ENCODE results near the gene USP20.
A peak's percentile ranks its signal among the peaks of the same experiment; 100 is the strongest.

Gene USP20

GRCh38 chr9:129885018-129885669 lies 49.9 kb downstream of the USP20 start:
- peak overlapping the region; percentile 32 for H3K4me3 ChIP-seq (ENCODE audit: insufficient read depth, low read length, poor library complexity, severe bottlenecking)
- no peaks in the 10 kb centered on the region for H3K79me2 ChIP-seq (ENCODE audit: insufficient read depth, low read length)
- no peak for TF ChIP-seq EZH2phosphoT487 (conservative IDR thresholded peaks at IDR 0.05; ENCODE audit: low read length)
- TF ChIP-seq, protein P1, sequence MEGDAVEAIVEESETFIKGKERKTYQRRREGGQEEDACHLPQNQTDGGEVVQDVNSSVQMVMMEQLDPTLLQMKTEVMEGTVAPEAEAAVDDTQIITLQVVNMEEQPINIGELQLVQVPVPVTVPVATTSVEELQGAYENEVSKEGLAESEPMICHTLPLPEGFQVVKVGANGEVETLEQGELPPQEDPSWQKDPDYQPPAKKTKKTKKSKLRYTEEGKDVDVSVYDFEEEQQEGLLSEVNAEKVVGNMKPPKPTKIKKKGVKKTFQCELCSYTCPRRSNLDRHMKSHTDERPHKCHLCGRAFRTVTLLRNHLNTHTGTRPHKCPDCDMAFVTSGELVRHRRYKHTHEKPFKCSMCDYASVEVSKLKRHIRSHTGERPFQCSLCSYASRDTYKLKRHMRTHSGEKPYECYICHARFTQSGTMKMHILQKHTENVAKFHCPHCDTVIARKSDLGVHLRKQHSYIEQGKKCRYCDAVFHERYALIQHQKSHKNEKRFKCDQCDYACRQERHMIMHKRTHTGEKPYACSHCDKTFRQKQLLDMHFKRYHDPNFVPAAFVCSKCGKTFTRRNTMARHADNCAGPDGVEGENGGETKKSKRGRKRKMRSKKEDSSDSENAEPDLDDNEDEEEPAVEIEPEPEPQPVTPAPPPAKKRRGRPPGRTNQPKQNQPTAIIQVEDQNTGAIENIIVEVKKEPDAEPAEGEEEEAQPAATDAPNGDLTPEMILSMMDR (IDR thresholded peaks at IDR 0.05; ENCODE audit: insufficient read depth, low read length, poor library complexity, severe bottlenecking): peak; percentile 16
- H3K27ac ChIP-seq (ENCODE audit: low read depth, low read length): peak overlapping the region; percentile 97
- peaks cover 4% of the 10 kb centered on the region; the same call in 1 of the 2 replicates for H3K36me3 ChIP-seq (ENCODE audit: low read length)
- peak overlapping the region; percentile 69 for H3K4me2 ChIP-seq (ENCODE audit: low read depth, low read length, poor library complexity, severe bottlenecking)
- H3K27me3 ChIP-seq (ENCODE audit: low read length): no peaks in the 10 kb centered on the region
- peak overlapping the region; percentile 64 for H3K9ac ChIP-seq (ENCODE audit: low read length)
- H4K20me1 ChIP-seq (ENCODE audit: low read depth, low read length): no peaks in the 10 kb centered on the region
- H3K9me2 ChIP-seq (replicated peaks; ENCODE audit: insufficient read depth, low read length): no peaks in the 10 kb centered on the region
- no peaks in the 10 kb centered on the region for H3K9me3 ChIP-seq (ENCODE audit: insufficient read depth, low read length)
- no peak overlapping the region for H2AFZ ChIP-seq (ENCODE audit: low read depth, low read length, severe bottlenecking)
- peaks cover 43% of the 10 kb centered on the region for H3F3A ChIP-seq (ENCODE audit: insufficient read depth)

GRCh38 chr9:129885670-129886106 lies 50.4 kb downstream of the USP20 start:
- Histone ChIP-seq H3K27ac (ENCODE audit: low read depth, low read length) (peak overlapping the region; percentile 97), H3K9me3 (ENCODE audit: insufficient read depth, low read length) (no peaks in the 10 kb centered on the region), H3K4me2 (ENCODE audit: low read depth, low read length, poor library complexity, severe bottlenecking) (peak overlapping the region; percentile 69), H3K9me2 (replicated peaks; ENCODE audit: insufficient read depth, low read length) (no peaks in the 10 kb centered on the region), H3K79me2 (ENCODE audit: insufficient read depth, low read length) (no peaks in the 10 kb centered on the region), H4K20me1 (ENCODE audit: low read depth, low read length) (no peaks in the 10 kb centered on the region), H3K4me3 (ENCODE audit: insufficient read depth, low read length, poor library complexity, severe bottlenecking) (peak overlapping the region; percentile 32), H2AFZ (ENCODE audit: low read depth, low read length, severe bottlenecking) (no peak overlapping the region), H3K27me3 (ENCODE audit: low read length) (no peaks in the 10 kb centered on the region), H3F3A (ENCODE audit: insufficient read depth) (peaks cover 43% of the 10 kb centered on the region), H3K9ac (ENCODE audit: low read length) (peak overlapping the region; percentile 64), H3K36me3 (ENCODE audit: low read length) (peaks cover 4% of the 10 kb centered on the region; the same call in 1 of the 2 replicates)
- no peak for TF ChIP-seq EZH2phosphoT487 (conservative IDR thresholded peaks at IDR 0.05; ENCODE audit: low read length)
- TF ChIP-seq, protein P1 (IDR thresholded peaks at IDR 0.05; ENCODE audit: insufficient read depth, low read length, poor library complexity, severe bottlenecking): peak; percentile 93

- Histone ChIP-seq H4K20me1 (ENCODE audit: low read depth, low read length) (no peaks in the 10 kb centered on the region), H3K9me2 (replicated peaks; ENCODE audit: insufficient read depth, low read length) (no peaks in the 10 kb centered on the region), H3K4me3 (ENCODE audit: insufficient read depth, low read length, poor library complexity, severe bottlenecking) (peak overlapping the region; percentile 30), H3K4me2 (ENCODE audit: low read depth, low read length, poor library complexity, severe bottlenecking) (peak overlapping the region; percentile 69), H3K27ac (ENCODE audit: low read depth, low read length) (peak overlapping the region; percentile 97), H3K79me2 (ENCODE audit: insufficient read depth, low read length) (no peaks in the 10 kb centered on the region), H3K36me3 (ENCODE audit: low read length) (peaks cover 4% of the 10 kb centered on the region; the same call in 1 of the 2 replicates), H2AFZ (ENCODE audit: low read depth, low read length, severe bottlenecking) (no peak overlapping the region), H3K9ac (ENCODE audit: low read length) (peak overlapping the region; percentile 64), H3K9me3 (ENCODE audit: insufficient read depth, low read length) (no peaks in the 10 kb centered on the region), H3F3A (ENCODE audit: insufficient read depth) (peaks cover 49% of the 10 kb centered on the region), H3K27me3 (ENCODE audit: low read length) (no peaks in the 10 kb centered on the region)
- TF ChIP-seq, protein P1 (IDR thresholded peaks at IDR 0.05; ENCODE audit: insufficient read depth, low read length, poor library complexity, severe bottlenecking): no peak
- TF ChIP-seq EZH2phosphoT487 (conservative IDR thresholded peaks at IDR 0.05; ENCODE audit: low read length): no peak
These were observed 51.2 kb downstream of the USP20 start for GRCh38 chr9:129886226-129887174.

All from SU-DHL-6 (cell line).